Stimulated activated CD4-positive, alpha-beta T cell treated with anti-CD3 and anti-CD28 coated beads, Interleukin-15, amount 100 ng/mL, for 24 hours (primary cell): Measurements from ENCODE around the gene EXOG.

Source experiments
- DNase-seq: peaks from one replicate; pipeline ENCODE4 v3.0.0-alpha.2; 2020

EXOG gene

GRCh38 chr3:38515367-38515766 lies 19.2 kb downstream of the EXOG start:
- DNase-seq, result no peak

- no peak for DNase-seq
These were observed 20.5 kb downstream of the EXOG start for GRCh38 chr3:38516669-38517068.

- no peak for DNase-seq
These were observed 22.9 kb downstream of the EXOG start for GRCh38 chr3:38519000-38519399.

- no peak for DNase-seq
These were observed 23.5 kb downstream of the EXOG start for GRCh38 chr3:38519651-38520050.

- DNase-seq, result peak; percentile 70
These were observed 25.3 kb downstream of the EXOG start for GRCh38 chr3:38521391-38521987.

GRCh38 chr3:38522002-38522401 lies 25.9 kb downstream of the EXOG start:
- DNase-seq, result no peak

- no peak for DNase-seq
These were observed 28.1 kb downstream of the EXOG start for GRCh38 chr3:38524141-38524739.

GRCh38 chr3:38526792-38527191 lies 30.7 kb downstream of the EXOG start:
- DNase-seq, result no peak

- DNase-seq, result no peak
These were observed 32.3 kb downstream of the EXOG start for GRCh38 chr3:38528457-38528856.

- no peak for DNase-seq
These were observed 36.4 kb downstream of the EXOG start for GRCh38 chr3:38532529-38532928.

- no peak for DNase-seq
These were observed 37.3 kb downstream of the EXOG start for GRCh38 chr3:38533285-38533976.

GRCh38 chr3:38534180-38534579 lies 38.0 kb downstream of the EXOG start:
- DNase-seq, result no peak

GRCh38 chr3:38534604-38535003 lies 38.5 kb downstream of the EXOG start:
- DNase-seq, result no peak

- no peak for DNase-seq
These were observed 40.5 kb downstream of the EXOG start for GRCh38 chr3:38536671-38537070.

- DNase-seq, result no peak
These were observed 42.7 kb downstream of the EXOG start for GRCh38 chr3:38538773-38539353.

- no peak for DNase-seq
These were observed 45.7 kb downstream of the EXOG start for GRCh38 chr3:38541806-38542205.

- DNase-seq, result no peak
These were observed 46.5 kb downstream of the EXOG start for GRCh38 chr3:38542401-38543298.

GRCh38 chr3:38543586-38543985 lies 47.4 kb downstream of the EXOG start:
- no peak for DNase-seq

- DNase-seq, result no peak
These were observed 48.8 kb downstream of the EXOG start for GRCh38 chr3:38544926-38545325.

- DNase-seq, result no peak
These were observed 49.4 kb downstream of the EXOG start for GRCh38 chr3:38545550-38545949.

GRCh38 chr3:38545983-38546382 lies 49.8 kb downstream of the EXOG start:
- DNase-seq, result no peak

- no peak for DNase-seq
These were observed 52.2 kb downstream of the EXOG start for GRCh38 chr3:38548154-38548931.
